Subcutaneous adipose tissue (tissue), 4 donors: ENCODE measurements around the gene CST3. TPM values are rescaled to one million over a fixed set of nuclear protein-coding genes. Genes with fewer than 3 reads are reported as not detected.

Source experiments
- total RNA-seq, 4 donors: library from RNA; depleted of rRNA; stranded (reverse); fragments of >200 nt; gene quantifications; one replicate each; pipeline ENCODE4 v1.1.0, GENCODE V29; 2016
- TF ChIP-seq, protein P1 (sequence below): fragments of 450-650 bp; IDR thresholded peaks from one replicate; pipeline ENCODE4 v1.5.1; 2016; ENCODE audit warnings: low read depth, mild to moderate bottlenecking, control low read depth, antibody characterized with exemption, moderate library complexity

The CST3 gene
- total RNA-seq, 4 donors from 2014 or later: 987 to 1,957 (median 1,358) TPM

DNA sequence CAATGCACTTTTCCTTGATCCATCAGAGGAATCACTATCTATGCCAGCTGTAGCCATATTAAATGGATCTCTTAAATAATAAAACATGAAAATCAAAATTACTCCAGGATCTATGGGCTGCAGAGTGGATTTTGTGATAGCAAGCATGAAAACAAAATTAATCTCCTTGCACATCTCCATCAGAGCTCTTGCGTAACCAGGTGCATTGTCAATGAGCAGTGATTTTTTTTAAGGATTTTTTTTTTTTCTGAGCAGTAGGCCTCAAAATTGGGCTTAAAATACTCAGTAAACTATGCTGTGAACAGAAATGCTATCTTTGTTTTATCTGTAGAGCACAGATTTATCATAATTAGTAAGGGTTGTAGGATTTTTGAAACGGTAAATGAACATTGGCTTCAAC is 11.5 kb upstream of the CST3 start:
- TF ChIP-seq, protein P1, sequence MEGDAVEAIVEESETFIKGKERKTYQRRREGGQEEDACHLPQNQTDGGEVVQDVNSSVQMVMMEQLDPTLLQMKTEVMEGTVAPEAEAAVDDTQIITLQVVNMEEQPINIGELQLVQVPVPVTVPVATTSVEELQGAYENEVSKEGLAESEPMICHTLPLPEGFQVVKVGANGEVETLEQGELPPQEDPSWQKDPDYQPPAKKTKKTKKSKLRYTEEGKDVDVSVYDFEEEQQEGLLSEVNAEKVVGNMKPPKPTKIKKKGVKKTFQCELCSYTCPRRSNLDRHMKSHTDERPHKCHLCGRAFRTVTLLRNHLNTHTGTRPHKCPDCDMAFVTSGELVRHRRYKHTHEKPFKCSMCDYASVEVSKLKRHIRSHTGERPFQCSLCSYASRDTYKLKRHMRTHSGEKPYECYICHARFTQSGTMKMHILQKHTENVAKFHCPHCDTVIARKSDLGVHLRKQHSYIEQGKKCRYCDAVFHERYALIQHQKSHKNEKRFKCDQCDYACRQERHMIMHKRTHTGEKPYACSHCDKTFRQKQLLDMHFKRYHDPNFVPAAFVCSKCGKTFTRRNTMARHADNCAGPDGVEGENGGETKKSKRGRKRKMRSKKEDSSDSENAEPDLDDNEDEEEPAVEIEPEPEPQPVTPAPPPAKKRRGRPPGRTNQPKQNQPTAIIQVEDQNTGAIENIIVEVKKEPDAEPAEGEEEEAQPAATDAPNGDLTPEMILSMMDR: no peak

DNA sequence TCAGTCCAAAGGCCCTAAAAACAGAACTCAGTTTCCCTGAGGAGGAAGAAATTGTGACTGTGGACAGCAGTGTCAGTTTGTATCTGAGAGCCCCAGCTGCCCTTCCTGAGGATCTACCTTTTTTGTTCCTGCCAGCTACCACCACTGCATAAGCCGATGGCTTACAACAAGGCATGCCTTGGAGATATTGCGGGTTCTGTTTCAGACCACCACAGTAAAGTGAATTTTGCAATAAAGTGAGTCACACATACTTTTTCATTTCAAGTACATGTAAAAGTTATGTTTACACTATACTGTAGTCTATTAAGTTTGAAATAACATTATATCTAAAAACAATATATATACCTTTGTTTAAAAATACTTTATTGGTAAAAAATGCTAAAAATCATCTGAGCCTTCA is 9.6 kb upstream of the CST3 start:
- TF ChIP-seq, protein P1: no peak

DNA sequence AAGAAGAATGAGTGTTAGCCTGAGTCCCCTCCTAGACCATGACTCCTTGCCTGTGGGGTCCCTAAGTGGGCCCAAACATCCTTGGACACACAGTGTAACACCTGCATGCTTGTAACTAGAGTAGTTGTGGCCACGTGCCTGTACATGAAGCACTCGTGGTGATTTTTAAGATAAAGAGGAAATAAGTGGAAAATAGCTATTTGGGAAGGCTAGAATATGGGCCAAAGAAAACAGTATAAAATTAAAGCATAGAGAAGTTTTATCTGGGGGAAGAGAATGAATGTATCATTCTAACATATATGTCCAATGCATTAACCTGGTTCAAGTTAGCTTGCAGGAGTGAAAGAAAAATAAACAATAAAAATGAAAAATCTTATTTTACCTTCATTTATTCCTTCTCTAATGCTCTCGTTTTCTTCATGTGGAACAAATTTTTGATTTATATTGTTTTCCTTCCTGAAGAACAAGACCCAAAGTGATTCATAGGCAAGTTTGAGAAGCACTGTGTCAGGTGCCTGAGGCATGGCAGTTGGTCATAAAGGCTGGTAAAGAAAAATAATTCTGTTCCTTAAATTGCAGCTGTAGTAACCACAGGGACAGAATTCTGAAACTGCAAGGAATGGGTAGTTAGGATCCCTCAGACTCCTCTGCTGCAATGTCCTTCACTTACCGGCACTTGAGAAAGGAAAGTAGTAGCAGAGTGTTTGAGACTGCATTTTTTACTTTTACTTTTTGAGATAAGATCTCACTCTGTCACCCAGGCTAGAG is 8.5 kb upstream of the CST3 start:
- TF ChIP-seq, protein P1: no peak

DNA sequence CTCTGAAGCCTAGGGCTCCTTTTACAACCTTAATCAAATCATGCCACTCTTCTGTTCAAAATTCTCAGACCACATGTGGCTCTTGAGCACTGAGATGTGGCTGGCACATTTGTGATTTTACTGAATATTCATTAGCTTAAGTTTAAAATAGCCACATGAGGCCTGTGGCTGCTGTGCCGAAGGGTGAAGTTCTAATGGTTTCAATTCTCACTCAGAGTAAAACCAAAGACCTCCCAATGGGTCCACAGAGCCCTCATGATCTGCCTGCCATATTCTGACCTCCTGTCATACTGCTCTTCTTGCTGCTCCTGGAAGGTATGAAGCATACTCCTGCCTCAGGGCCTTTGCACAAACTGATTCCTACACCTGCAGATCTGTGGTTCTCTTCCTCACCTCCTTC is 7.8 kb upstream of the CST3 start:
- TF ChIP-seq, protein P1: no peak

DNA sequence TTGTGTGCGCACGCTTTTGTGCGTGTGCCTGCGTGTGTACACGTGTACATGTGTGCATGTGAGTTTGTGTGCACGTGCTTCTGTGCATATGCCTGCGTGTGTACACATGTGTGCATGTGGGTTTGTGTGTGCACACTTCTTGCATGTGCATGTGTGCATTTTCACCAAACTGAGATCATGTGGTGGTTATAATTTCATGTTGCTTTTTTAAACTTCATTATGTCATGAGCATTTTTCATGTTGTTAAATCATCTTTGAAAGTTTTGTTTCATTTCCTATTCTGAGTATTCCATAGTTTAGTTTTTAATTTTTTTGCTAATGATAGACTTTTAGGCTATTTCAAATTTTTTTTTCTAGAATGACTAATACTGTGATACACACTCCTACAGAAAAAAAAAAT is 6.4 kb upstream of the CST3 start:
- TF ChIP-seq, protein P1: no peak

DNA sequence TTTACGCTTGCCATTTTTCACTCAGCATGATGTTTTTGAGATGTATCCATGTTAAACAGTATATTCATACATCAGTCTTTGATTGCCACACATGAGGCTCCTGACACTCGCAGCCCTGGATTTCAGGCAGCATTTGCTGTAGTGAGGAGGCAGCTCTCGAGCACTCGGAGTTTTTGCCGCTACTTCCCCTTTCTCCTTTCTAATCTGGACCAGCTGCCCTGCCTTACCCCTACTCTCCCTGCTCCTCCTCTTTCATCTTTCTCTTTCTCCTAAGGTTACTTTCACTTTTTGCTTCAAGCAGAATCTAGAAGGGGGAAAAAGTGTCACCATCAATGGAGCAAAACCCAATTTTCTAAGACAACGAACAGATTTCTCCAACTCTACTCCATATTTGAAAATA is 5.9 kb upstream of the CST3 start:
- TF ChIP-seq, protein P1: no peak

DNA sequence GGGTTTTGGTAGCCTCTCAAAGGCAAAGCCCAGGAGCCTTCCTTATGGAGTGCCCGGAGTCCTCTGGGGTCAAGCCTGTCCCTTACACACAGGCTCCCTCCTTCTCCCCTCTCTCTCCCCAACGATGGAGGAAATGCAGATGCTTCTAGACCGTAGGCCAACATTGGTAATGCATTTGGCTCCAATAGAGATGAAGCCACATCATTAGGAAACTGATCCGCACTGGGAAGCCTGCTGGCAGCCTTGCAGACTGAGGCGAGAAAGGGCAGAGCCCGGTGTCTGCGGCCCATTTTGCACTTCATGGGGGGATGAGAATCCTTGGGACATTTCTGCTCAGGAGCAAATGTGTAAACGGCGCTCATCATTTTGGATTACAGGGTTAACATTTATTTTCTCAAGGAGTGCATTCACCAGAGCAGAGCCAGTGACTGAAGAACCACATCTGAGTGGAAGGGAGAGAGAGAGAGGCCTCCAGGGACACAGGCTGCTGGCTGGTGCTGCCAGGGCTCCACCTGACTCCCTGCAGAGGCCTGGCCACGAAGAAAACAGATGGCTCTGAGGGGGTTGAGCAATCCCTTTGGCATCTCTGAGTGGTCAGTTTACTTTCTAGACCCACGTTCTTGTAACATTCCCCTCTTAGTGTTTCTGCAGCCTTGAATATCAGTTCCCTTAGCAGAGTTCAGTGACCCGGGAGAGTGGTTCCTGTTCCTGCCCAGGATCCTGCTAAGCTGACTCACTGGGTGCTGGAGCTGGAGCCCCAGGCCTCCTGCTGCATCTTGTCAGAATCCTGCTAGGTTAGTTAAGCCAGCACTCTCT is 4.4 kb upstream of the CST3 start:
- TF ChIP-seq, protein P1: no peak
